Measurements from ENCODE around the gene SCGB1D2. TPM values are rescaled to one million over a fixed set of nuclear protein-coding genes. Genes with fewer than 3 reads are reported as not detected.

Gene SCGB1D2
- total and polyA plus RNA-seq, 2 donors from 2014 or later, result 0.60 to 5.6 TPM

DNA sequence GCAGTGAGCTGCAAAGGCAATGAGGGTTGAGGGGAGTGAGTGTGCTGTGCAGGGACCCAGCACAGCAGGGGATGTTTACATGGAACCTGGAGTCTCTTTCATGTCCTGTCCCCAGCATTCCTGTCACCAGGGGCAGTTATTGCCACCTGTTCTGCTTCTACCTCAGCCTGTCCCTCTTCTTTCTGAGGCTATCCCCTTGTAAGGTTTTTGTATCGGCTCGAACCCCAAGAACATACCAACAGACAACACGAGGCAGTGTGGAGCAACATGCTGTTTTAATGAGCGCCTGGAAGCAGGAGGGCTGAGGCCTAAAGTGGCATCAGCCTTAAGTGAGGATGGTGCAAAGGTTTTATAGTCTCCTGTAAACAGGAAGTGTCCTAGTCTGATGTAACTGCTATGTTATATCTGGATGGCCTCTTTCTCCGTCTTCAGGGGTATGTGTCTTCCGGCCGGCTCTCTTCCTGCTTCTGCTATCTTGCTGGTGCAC lies 31.8 kb downstream of the SCGB1D2 start:
- no peak for FAIRE-seq
- TF ChIP-seq, protein P1, sequence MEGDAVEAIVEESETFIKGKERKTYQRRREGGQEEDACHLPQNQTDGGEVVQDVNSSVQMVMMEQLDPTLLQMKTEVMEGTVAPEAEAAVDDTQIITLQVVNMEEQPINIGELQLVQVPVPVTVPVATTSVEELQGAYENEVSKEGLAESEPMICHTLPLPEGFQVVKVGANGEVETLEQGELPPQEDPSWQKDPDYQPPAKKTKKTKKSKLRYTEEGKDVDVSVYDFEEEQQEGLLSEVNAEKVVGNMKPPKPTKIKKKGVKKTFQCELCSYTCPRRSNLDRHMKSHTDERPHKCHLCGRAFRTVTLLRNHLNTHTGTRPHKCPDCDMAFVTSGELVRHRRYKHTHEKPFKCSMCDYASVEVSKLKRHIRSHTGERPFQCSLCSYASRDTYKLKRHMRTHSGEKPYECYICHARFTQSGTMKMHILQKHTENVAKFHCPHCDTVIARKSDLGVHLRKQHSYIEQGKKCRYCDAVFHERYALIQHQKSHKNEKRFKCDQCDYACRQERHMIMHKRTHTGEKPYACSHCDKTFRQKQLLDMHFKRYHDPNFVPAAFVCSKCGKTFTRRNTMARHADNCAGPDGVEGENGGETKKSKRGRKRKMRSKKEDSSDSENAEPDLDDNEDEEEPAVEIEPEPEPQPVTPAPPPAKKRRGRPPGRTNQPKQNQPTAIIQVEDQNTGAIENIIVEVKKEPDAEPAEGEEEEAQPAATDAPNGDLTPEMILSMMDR (IDR thresholded peaks at IDR 0.05; ENCODE audit: borderline replicate concordance, extremely low read depth, insufficient read depth), result no peak
- H3K4me3 ChIP-seq (ENCODE audit: low read length in 3 of 3), result no peak overlapping the region
- H3K36me3 ChIP-seq (ENCODE audit: control insufficient read depth in 2 of 3, insufficient read depth in 3 of 3, low read length in 3 of 3), result no peaks in the 10 kb centered on the region
- intact Hi-C loops (cut with DNase I), result no loop called here
- H3K4me1 ChIP-seq (ENCODE audit: control insufficient read depth in 2 of 3, insufficient read depth in 2 of 3, low read depth in 1 of 3, low read length in 3 of 3), result no peaks in the 10 kb centered on the region
- H3K27me3 ChIP-seq (ENCODE audit: control insufficient read depth, insufficient read depth, low read length), result no peaks in the 10 kb centered on the region
- DNase-seq, result no peak
- H3K27ac ChIP-seq (ENCODE audit: low read depth in 2 of 2, low read length in 2 of 2), result no peak overlapping the region
- no peak overlapping the region for H3K9ac ChIP-seq (ENCODE audit: low read length in 3 of 3)
- no peaks in the 10 kb centered on the region for H3K9me3 ChIP-seq (ENCODE audit: control insufficient read depth in 2 of 3, insufficient read depth in 1 of 3, low read length in 3 of 3)

DNA sequence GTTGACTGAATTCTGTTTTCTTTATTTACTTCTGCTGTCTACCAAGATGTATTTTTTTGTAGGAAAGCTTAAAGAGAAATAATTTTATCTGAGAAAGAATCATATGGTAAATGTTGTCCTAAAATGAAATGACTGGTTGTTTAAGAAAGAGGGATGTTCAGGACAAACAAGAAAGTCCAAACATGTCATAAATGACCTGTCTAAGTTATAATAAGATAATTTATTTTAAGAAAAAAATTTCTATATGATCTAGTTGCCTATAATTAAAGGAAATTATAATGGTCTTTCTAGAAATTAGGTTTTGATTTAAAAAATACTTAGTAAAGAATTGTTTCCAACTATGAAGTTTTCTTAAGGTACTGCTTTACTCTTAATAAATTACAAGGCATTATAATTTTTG lies 38.4 kb downstream of the SCGB1D2 start:
- intact Hi-C loops (cut with DNase I), result no loop called here
- H3K9ac ChIP-seq (ENCODE audit: low read length in 3 of 3), result no peak overlapping the region
- no peaks in the 10 kb centered on the region for H3K4me1 ChIP-seq (ENCODE audit: control insufficient read depth in 2 of 3, insufficient read depth in 2 of 3, low read depth in 1 of 3, low read length in 3 of 3)
- no peaks in the 10 kb centered on the region for H3K9me3 ChIP-seq (ENCODE audit: control insufficient read depth in 2 of 3, insufficient read depth in 1 of 3, low read length in 3 of 3)
- no peaks in the 10 kb centered on the region for H3K27me3 ChIP-seq (ENCODE audit: control insufficient read depth, insufficient read depth, low read length)
- TF ChIP-seq, protein P1 (IDR thresholded peaks at IDR 0.05; ENCODE audit: borderline replicate concordance, extremely low read depth, insufficient read depth), result no peak
- DNase-seq (no peak), FAIRE-seq (no peak)
- H3K36me3 ChIP-seq (ENCODE audit: control insufficient read depth in 2 of 3, insufficient read depth in 3 of 3, low read length in 3 of 3), result no peaks in the 10 kb centered on the region
- no peak overlapping the region for H3K4me3 ChIP-seq (ENCODE audit: low read length in 3 of 3)
- H3K27ac ChIP-seq (ENCODE audit: low read depth in 2 of 2, low read length in 2 of 2), result no peak overlapping the region

Other genes starting within 250 kb of the SCGB1D2 start
- 17.5 TPM for gene INCENP, start 118.2 kb upstream of the SCGB1D2 start, total RNA-seq
- gene INCENP, start 118.2 kb upstream of the SCGB1D2 start, polyA plus RNA-seq (ENCODE audit: insufficient read depth, low read depth, low replicate concordance), result 2.9 TPM
- gene SCGB1D1, start 52.0 kb upstream of the SCGB1D2 start, total RNA-seq, result not detected
- not detected for gene SCGB1D1, start 52.0 kb upstream of the SCGB1D2 start, polyA plus RNA-seq (ENCODE audit: insufficient read depth, low read depth, low replicate concordance)
- 2.2 TPM for gene SCGB2A1, start 33.6 kb upstream of the SCGB1D2 start, total RNA-seq
- gene SCGB2A1, start 33.6 kb upstream of the SCGB1D2 start, polyA plus RNA-seq (ENCODE audit: insufficient read depth, low read depth, low replicate concordance), result 1.7 TPM
- gene SCGB2A2, start 27.9 kb downstream of the SCGB1D2 start, total RNA-seq, result not detected
- not detected for gene SCGB2A2, start 27.9 kb downstream of the SCGB1D2 start, polyA plus RNA-seq (ENCODE audit: insufficient read depth, low read depth, low replicate concordance)
- not detected for gene SCGB1D4, start 56.8 kb downstream of the SCGB1D2 start, total RNA-seq
- gene SCGB1D4, start 56.8 kb downstream of the SCGB1D2 start, polyA plus RNA-seq (ENCODE audit: insufficient read depth, low read depth, low replicate concordance), result not detected
- gene ASRGL1, start 95.2 kb downstream of the SCGB1D2 start, total RNA-seq, result 62.2 TPM
- 85.6 TPM for gene ASRGL1, start 95.2 kb downstream of the SCGB1D2 start, polyA plus RNA-seq (ENCODE audit: insufficient read depth, low read depth, low replicate concordance)
- gene SCGB1A1, start 176.8 kb downstream of the SCGB1D2 start, total RNA-seq, result not detected
- not detected for gene SCGB1A1, start 176.8 kb downstream of the SCGB1D2 start, polyA plus RNA-seq (ENCODE audit: insufficient read depth, low read depth, low replicate concordance)

Data from kidney (tissue), 14 donors.